OCI-LY1 (cell line): ENCODE measurements around the gene MCCC1.

Experiments
- H2AFZ ChIP-seq: fragments of 200-600 bp; sonication (generic), shearing (Covaris generic); 2 replicates; pipeline ENCODE4 v1.6.0; 2014; ENCODE audit warnings: antibody characterized with exemption, mild to moderate bottlenecking, low read length
- H3F3A ChIP-seq: fragments of 200-600 bp; sonication (generic), shearing (Covaris generic); 2 replicates; pipeline ENCODE4 v1.6.0; 2014; ENCODE audit warnings: mild to moderate bottlenecking, antibody characterized with exemption, low read length, moderate library complexity; ENCODE audit not compliant: insufficient read depth
- H3K27ac ChIP-seq: fragments of 200-600 bp; sonication (generic); 2 replicates; pipeline ENCODE4 v1.5.1; 2014; ENCODE audit warnings: low read length, mixed run types, mild to moderate bottlenecking, low read depth; ENCODE audit not compliant: poor library complexity, severe bottlenecking
- H3K27me3 ChIP-seq: fragments of 200-600 bp; sonication (generic); 2 replicates; pipeline ENCODE4 v1.6.0; 2014; ENCODE audit warnings: antibody characterized with exemption, mild to moderate bottlenecking, low read length, moderate library complexity; ENCODE audit not compliant: insufficient read depth
- H3K36me3 ChIP-seq: fragments of 200-600 bp; sonication (generic); 2 replicates; pipeline ENCODE4 v1.6.1; 2014; ENCODE audit warnings: mild to moderate bottlenecking, antibody characterized with exemption, low read length, moderate library complexity, mixed read lengths; ENCODE audit not compliant: insufficient read depth
- H3K4me1 ChIP-seq: fragments of 200-600 bp; sonication (generic); 2 replicates; pipeline ENCODE4 v1.5.1; 2014; ENCODE audit warnings: mild to moderate bottlenecking, low read length, moderate library complexity; ENCODE audit not compliant: insufficient read depth, severe bottlenecking
- H3K4me2 ChIP-seq: fragments of 200-600 bp; sonication (generic), shearing (Covaris generic); 2 replicates; pipeline ENCODE4 v1.6.1; 2014; ENCODE audit warnings: low read length
- H3K4me3 ChIP-seq: fragments of 200-600 bp; sonication (generic); 2 replicates; pipeline ENCODE4 v1.5.1; 2014; ENCODE audit warnings: low read length, low read depth, mild to moderate bottlenecking, mixed read lengths; ENCODE audit not compliant: poor library complexity, severe bottlenecking
- H3K79me2 ChIP-seq: fragments of 200-600 bp; shearing (Covaris generic); 2 replicates; pipeline ENCODE4 v1.6.1; 2016; ENCODE audit warnings: mixed run types, low read length, mixed read lengths; ENCODE audit not compliant: insufficient read depth
- H3K9ac ChIP-seq: fragments of 200-600 bp; sonication (generic), shearing (Covaris generic); 2 replicates; pipeline ENCODE4 v1.6.1; 2014; ENCODE audit warnings: mild to moderate bottlenecking, low read length, mixed read lengths
- H3K9me2 ChIP-seq: fragments of 200-600 bp; sonication (generic), shearing (Covaris generic); 2 replicates; pipeline ENCODE4 v1.6.1; 2014; ENCODE audit warnings: low read depth, mild to moderate bottlenecking, low read length, mixed read lengths
- H3K9me3 ChIP-seq: fragments of 200-600 bp; shearing (Covaris generic); 2 replicates; pipeline ENCODE4 v1.6.1; 2014; ENCODE audit warnings: low read length, mixed read lengths
- H4K20me1 ChIP-seq: fragments of 200-600 bp; sonication (generic), shearing (Covaris generic); 2 replicates; pipeline ENCODE4 v1.6.0; 2016; ENCODE audit warnings: mild to moderate bottlenecking, low read length; ENCODE audit not compliant: insufficient read depth
- EZH2 ChIP-seq: fragments of 200-600 bp; sonication (generic), shearing (Covaris generic); IDR thresholded peaks from 2 replicates; pipeline ENCODE4 v1.8.0; 2017; ENCODE audit warnings: borderline replicate concordance, mixed run types, mild to moderate bottlenecking, antibody characterized with exemption, low read length, moderate library complexity, mixed read lengths
- TF ChIP-seq, protein P1 (sequence below): fragments of 200-600 bp; sonication (generic), shearing (Covaris generic); IDR thresholded peaks from 2 replicates; pipeline ENCODE4 v1.5.1; 2017; ENCODE audit warnings: mild to moderate bottlenecking, antibody characterized with exemption, low read length, moderate library complexity, mixed read lengths

Gene MCCC1

GRCh38 chr3:183142199-183142598 lies 42.9 kb upstream of the MCCC1 start:
- TF ChIP-seq, protein P1, sequence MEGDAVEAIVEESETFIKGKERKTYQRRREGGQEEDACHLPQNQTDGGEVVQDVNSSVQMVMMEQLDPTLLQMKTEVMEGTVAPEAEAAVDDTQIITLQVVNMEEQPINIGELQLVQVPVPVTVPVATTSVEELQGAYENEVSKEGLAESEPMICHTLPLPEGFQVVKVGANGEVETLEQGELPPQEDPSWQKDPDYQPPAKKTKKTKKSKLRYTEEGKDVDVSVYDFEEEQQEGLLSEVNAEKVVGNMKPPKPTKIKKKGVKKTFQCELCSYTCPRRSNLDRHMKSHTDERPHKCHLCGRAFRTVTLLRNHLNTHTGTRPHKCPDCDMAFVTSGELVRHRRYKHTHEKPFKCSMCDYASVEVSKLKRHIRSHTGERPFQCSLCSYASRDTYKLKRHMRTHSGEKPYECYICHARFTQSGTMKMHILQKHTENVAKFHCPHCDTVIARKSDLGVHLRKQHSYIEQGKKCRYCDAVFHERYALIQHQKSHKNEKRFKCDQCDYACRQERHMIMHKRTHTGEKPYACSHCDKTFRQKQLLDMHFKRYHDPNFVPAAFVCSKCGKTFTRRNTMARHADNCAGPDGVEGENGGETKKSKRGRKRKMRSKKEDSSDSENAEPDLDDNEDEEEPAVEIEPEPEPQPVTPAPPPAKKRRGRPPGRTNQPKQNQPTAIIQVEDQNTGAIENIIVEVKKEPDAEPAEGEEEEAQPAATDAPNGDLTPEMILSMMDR: no peak
- TF ChIP-seq EZH2: no peak
- Histone ChIP-seq H3F3A (no peaks in the 10 kb centered on the region), H3K79me2 (no peaks in the 10 kb centered on the region), H3K9me2 (no peaks in the 10 kb centered on the region), H3K4me1 (no peaks in the 10 kb centered on the region), H4K20me1 (no peaks in the 10 kb centered on the region), H3K9me3 (peaks cover 10% of the 10 kb centered on the region; the same call in 1 of the 2 replicates), H3K9ac (no peak overlapping the region), H3K27me3 (no peaks in the 10 kb centered on the region; the same call in 1 of the 2 replicates), H3K4me2 (no peak overlapping the region), H3K27ac (no peak overlapping the region), H3K36me3 (no peaks in the 10 kb centered on the region), H3K4me3 (no peak overlapping the region), H2AFZ (no peak overlapping the region)

- no peak overlapping the region for H2AFZ ChIP-seq
- H3F3A ChIP-seq: no peaks in the 10 kb centered on the region
- H4K20me1 ChIP-seq: no peaks in the 10 kb centered on the region
- TF ChIP-seq EZH2: no peak
- TF ChIP-seq, protein P1: no peak
- H3K4me3 ChIP-seq: no peak overlapping the region
- H3K9ac ChIP-seq: no peak overlapping the region
- H3K79me2 ChIP-seq: no peaks in the 10 kb centered on the region
- H3K4me2 ChIP-seq: no peak overlapping the region
- peaks cover 10% of the 10 kb centered on the region; the same call in 1 of the 2 replicates for H3K9me3 ChIP-seq
- H3K9me2 ChIP-seq: no peaks in the 10 kb centered on the region
- peaks cover 5% of the 10 kb centered on the region; the same call in 1 of the 2 replicates for H3K27me3 ChIP-seq
- no peaks in the 10 kb centered on the region for H3K36me3 ChIP-seq
- H3K27ac ChIP-seq: no peak overlapping the region
- no peaks in the 10 kb centered on the region for H3K4me1 ChIP-seq
Measured at GRCh38 chr3:183134844-183135243, 35.5 kb upstream of the MCCC1 start.

GRCh38 chr3:183132409-183132808 lies 33.1 kb upstream of the MCCC1 start:
- no peaks in the 10 kb centered on the region for H4K20me1 ChIP-seq
- no peaks in the 10 kb centered on the region for H3K4me1 ChIP-seq
- no peak overlapping the region for H3K27ac ChIP-seq
- H3K27me3 ChIP-seq: 0 out of 2 replicates have a peak, but pooled peaks cover 5% of the 10 kb centered on the region
- no peaks in the 10 kb centered on the region for H3K9me2 ChIP-seq
- no peaks in the 10 kb centered on the region for H3K79me2 ChIP-seq
- no peak overlapping the region for H3K4me3 ChIP-seq
- no peak for TF ChIP-seq EZH2
- TF ChIP-seq, protein P1: no peak
- no peak overlapping the region for H3K4me2 ChIP-seq
- no peak overlapping the region for H3K9ac ChIP-seq
- peaks cover 10% of the 10 kb centered on the region; the same call in 1 of the 2 replicates for H3K9me3 ChIP-seq
- no peaks in the 10 kb centered on the region for H3K36me3 ChIP-seq
- H2AFZ ChIP-seq: no peak overlapping the region
- H3F3A ChIP-seq: no peaks in the 10 kb centered on the region
